GM21390 (cell line): ENCODE measurements around the gene CBFA2T3.

Experiments
- ATAC-seq: cut with Tn5 transposase; IDR thresholded peaks from one replicate; pipeline ENCODE4 v1.9.1; 2021; ENCODE audit not compliant: unreplicated experiment

The CBFA2T3 gene

GRCh38 chr16:88911946-88912310, 65.1 kb downstream of the CBFA2T3 start:
- no peak for ATAC-seq

GRCh38 chr16:88911136-88911945, 65.7 kb downstream of the CBFA2T3 start:
- ATAC-seq: no peak

GRCh38 chr16:88910284-88911135, 66.5 kb downstream of the CBFA2T3 start:
- ATAC-seq: no peak

- no peak for ATAC-seq
Measured at GRCh38 chr16:88909431-88910210, 67.4 kb downstream of the CBFA2T3 start.

- no peak for ATAC-seq
Measured at GRCh38 chr16:88908307-88908706, 68.7 kb downstream of the CBFA2T3 start.

- ATAC-seq: no peak
Measured at GRCh38 chr16:88907768-88908167, 69.2 kb downstream of the CBFA2T3 start.

GRCh38 chr16:88906535-88907105, 70.4 kb downstream of the CBFA2T3 start:
- ATAC-seq: no peak

GRCh38 chr16:88906020-88906419, 71.0 kb downstream of the CBFA2T3 start:
- no peak for ATAC-seq

GRCh38 chr16:88905563-88905962, 71.4 kb downstream of the CBFA2T3 start:
- no peak for ATAC-seq

- ATAC-seq: no peak
Measured at GRCh38 chr16:88904676-88905365, 72.2 kb downstream of the CBFA2T3 start.

GRCh38 chr16:88903267-88903666, 73.7 kb downstream of the CBFA2T3 start:
- no peak for ATAC-seq

GRCh38 chr16:88902744-88903143, 74.3 kb downstream of the CBFA2T3 start:
- no peak for ATAC-seq

GRCh38 chr16:88901718-88902337, 75.2 kb downstream of the CBFA2T3 start:
- no peak for ATAC-seq

GRCh38 chr16:88900662-88901052, 76.3 kb downstream of the CBFA2T3 start:
- no peak for ATAC-seq

- ATAC-seq: no peak
Measured at GRCh38 chr16:88899901-88900661, 76.9 kb downstream of the CBFA2T3 start.

GRCh38 chr16:88897696-88898425, 79.1 kb downstream of the CBFA2T3 start:
- ATAC-seq: no peak

- ATAC-seq: no peak
Measured at GRCh38 chr16:88896238-88897070, 80.6 kb downstream of the CBFA2T3 start.

GRCh38 chr16:88895335-88895734, 81.7 kb downstream of the CBFA2T3 start:
- ATAC-seq: no peak
